ENCODE measurements around the gene R3HDM2. TPM values are rescaled to one million over a fixed set of nuclear protein-coding genes. Genes with fewer than 3 reads are reported as not detected.

The R3HDM2 gene
- total RNA-seq, 3 donors from 2014 or later, result 31.6 to 43.0 (median 35.7) TPM

DNA sequence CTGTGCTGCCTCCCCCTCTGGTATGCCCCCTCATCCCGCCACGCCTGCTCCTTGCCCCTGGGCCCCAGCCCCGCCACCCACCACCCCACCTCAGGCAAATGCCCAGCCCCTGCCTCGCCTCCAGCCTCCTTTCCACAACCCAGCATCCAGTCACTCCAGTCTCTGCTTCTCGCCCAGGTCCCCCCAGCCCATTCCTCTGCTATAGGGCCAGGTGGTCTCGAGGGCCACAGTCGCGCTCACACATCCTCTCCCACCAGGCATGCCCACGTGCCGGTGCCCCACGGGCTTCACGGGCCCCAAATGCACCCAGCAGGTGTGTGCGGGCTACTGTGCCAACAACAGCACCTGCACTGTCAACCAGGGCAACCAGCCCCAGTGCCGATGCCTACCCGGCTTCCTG is 220.4 kb downstream of the R3HDM2 start:
- Histone ChIP-seq H3K9me3 (no peaks in the 10 kb centered on the region), H3K36me3 (no peaks in the 10 kb centered on the region), H3K27me3 (peaks cover 0 to 7% of the 10 kb centered on the region in 2 donors), H3K4me1 (no peaks in the 10 kb centered on the region), H3K4me3 (no peak overlapping the region), H3K27ac (no peak overlapping the region)
- intact Hi-C loops (cut with DNase I; ENCODE audit: low total_unique reads), result no loop called here
- TF ChIP-seq POLR2A (IDR thresholded peaks at IDR 0.05) (no peak), POLR2AphosphoS5 (IDR thresholded peaks at IDR 0.05) (no peak)
- TF ChIP-seq, protein P1, sequence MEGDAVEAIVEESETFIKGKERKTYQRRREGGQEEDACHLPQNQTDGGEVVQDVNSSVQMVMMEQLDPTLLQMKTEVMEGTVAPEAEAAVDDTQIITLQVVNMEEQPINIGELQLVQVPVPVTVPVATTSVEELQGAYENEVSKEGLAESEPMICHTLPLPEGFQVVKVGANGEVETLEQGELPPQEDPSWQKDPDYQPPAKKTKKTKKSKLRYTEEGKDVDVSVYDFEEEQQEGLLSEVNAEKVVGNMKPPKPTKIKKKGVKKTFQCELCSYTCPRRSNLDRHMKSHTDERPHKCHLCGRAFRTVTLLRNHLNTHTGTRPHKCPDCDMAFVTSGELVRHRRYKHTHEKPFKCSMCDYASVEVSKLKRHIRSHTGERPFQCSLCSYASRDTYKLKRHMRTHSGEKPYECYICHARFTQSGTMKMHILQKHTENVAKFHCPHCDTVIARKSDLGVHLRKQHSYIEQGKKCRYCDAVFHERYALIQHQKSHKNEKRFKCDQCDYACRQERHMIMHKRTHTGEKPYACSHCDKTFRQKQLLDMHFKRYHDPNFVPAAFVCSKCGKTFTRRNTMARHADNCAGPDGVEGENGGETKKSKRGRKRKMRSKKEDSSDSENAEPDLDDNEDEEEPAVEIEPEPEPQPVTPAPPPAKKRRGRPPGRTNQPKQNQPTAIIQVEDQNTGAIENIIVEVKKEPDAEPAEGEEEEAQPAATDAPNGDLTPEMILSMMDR (IDR thresholded peaks at IDR 0.05), result no peak
- DNase-seq (ENCODE audit: low spot score in 2 of 2), result no peak

DNA sequence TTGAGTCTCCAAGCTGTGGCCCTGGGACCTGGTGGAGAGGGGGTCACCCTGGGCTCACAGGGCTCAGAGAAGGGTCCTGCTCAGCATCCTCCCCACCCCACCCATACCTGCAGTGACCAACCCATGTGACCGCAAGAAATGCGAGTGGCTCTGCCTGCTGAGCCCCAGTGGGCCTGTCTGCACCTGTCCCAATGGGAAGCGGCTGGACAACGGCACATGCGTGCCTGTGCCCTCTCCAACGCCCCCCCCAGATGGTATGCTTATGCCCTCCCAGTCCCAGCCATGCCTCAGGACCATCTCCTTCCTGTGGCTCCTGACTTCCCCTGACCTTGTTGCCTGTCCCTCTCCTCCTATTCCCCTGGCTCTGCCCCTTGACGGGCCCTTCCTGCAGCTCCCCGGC is 220.9 kb downstream of the R3HDM2 start:
- H3K27me3 ChIP-seq, result peaks cover 0 to 2% of the 10 kb centered on the region in 2 donors
- no peaks in the 10 kb centered on the region for H3K9me3 ChIP-seq
- DNase-seq (ENCODE audit: low spot score in 2 of 2), result no peak
- no peaks in the 10 kb centered on the region for H3K4me1 ChIP-seq
- no peak overlapping the region for H3K4me3 ChIP-seq
- H3K36me3 ChIP-seq, result no peaks in the 10 kb centered on the region
- intact Hi-C loops (cut with DNase I; ENCODE audit: low total_unique reads), result no loop called here
- no peak overlapping the region for H3K27ac ChIP-seq
- TF ChIP-seq POLR2A (IDR thresholded peaks at IDR 0.05) (no peak), POLR2AphosphoS5 (IDR thresholded peaks at IDR 0.05) (no peak)
- TF ChIP-seq, protein P1 (IDR thresholded peaks at IDR 0.05), result no peak

DNA sequence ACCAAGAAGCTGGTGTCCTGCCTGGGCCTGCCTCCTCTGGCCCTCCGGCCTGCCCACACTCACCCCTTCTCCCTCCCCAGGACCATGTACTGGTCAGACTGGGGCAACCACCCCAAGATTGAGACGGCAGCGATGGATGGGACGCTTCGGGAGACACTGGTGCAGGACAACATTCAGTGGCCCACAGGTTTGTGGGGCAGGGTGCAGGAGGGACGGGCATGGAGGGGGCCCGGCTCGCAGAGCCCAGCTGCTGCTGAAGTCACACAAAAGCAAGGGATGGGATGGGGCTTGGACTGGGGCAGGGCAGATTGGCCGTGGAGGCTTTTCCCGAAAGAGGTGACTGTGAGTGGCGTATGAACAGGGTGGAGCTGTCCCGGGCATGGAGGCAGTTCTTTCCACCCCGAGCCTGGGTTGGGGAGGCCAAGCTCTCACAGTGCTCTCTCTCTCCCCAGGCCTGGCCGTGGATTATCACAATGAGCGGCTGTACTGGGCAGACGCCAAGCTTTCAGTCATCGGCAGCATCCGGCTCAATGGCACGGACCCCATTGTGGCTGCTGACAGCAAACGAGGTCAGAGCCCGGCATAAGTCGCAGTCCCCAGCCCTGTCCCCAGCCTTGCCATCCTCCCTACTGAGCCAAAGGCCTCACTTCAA is 222.1 kb downstream of the R3HDM2 start:
- TF ChIP-seq POLR2AphosphoS5 (IDR thresholded peaks at IDR 0.05), result no peak
- no peak for TF ChIP-seq POLR2A (IDR thresholded peaks at IDR 0.05)
- TF ChIP-seq, protein P1 (IDR thresholded peaks at IDR 0.05), result no peak
- H3K4me1 ChIP-seq, result no peaks in the 10 kb centered on the region
- DNase-seq (ENCODE audit: low spot score in 2 of 2), result no peak
- intact Hi-C loops (cut with DNase I; ENCODE audit: low total_unique reads), result no loop called here
- no peak overlapping the region for H3K4me3 ChIP-seq
- H3K9me3 ChIP-seq, result no peaks in the 10 kb centered on the region
- H3K27ac ChIP-seq, result peak overlapping the region in 1 of 2 donors; percentile 12
- no peaks in the 10 kb centered on the region for H3K27me3 ChIP-seq
- H3K36me3 ChIP-seq, result no peaks in the 10 kb centered on the region

DNA sequence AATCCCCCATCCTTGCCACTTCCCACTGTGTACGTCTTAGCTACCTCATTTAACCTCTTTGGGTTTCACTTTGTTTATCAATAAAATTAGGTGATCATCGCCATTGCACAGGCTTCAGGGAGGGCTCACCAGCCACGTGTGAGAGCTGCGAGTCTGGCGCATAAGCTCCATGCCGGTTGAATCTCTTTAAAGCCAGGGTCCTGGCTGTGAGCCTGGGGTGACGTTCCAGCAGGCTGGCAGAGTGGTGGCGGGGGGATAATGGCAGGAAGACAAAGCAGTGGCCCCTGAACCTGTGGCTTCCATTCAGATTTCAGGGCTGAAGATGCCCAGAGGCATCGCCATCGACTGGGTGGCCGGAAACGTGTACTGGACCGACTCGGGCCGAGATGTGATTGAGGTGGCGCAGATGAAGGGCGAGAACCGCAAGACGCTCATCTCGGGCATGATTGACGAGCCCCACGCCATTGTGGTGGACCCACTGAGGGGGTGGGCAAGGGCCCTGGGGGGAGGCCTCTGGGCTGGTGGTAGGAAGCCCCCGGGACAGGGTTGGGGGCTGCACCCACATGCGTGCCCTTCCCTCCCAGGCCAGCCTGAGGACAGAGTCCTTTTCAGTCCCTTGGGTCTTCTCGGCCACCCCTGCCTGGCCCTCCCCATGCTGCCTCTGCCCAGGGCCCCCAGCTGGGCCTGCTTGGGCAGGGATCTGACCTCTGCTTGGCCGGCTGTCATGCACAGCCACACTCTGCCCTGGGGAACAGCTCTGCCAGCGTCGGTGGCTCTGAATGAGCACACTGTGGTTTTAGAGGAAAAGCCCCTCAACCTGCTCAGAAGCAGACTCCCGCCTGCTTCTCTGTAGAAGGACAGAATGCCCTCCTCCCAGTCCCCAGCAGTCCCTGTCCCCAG is 222.9 kb downstream of the R3HDM2 start:
- intact Hi-C loops (cut with DNase I; ENCODE audit: low total_unique reads), result no loop called here
- no peak for DNase-seq (ENCODE audit: low spot score in 2 of 2)
- TF ChIP-seq, protein P1 (IDR thresholded peaks at IDR 0.05), result no peak
- TF ChIP-seq POLR2AphosphoS5 (IDR thresholded peaks at IDR 0.05), result no peak
- TF ChIP-seq POLR2A (IDR thresholded peaks at IDR 0.05), result no peak
- H3K4me3 ChIP-seq, result no peak overlapping the region
- no peaks in the 10 kb centered on the region for H3K9me3 ChIP-seq
- H3K27ac ChIP-seq, result peak overlapping the region in 1 of 2 donors; percentile 12
- no peaks in the 10 kb centered on the region for H3K4me1 ChIP-seq
- H3K36me3 ChIP-seq, result peaks cover 4% of the 10 kb centered on the region
- no peaks in the 10 kb centered on the region for H3K27me3 ChIP-seq

DNA sequence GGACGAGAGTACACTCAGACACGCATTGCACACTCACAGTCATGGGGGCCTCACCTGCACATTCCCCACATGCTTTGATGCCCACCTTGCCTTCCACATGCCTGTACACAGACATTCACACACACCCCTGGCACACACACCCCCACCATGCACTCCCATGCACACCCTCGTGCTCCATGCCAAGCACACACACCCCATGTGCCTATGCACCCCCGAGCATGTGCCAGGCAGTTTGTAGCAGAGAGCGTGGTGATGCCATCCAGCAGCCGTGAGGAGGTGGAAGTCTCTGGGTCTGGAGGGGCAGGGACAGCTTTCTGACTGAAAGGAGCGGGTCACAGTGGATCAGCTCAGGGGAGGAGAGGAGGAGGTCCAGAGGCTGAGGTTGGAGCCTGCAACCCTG is 224.9 kb downstream of the R3HDM2 start:
- Histone ChIP-seq H3K4me1 (no peaks in the 10 kb centered on the region), H3K36me3 (peaks cover 4% of the 10 kb centered on the region), H3K4me3 (no peak overlapping the region), H3K27me3 (no peaks in the 10 kb centered on the region), H3K27ac (no peak overlapping the region), H3K9me3 (no peaks in the 10 kb centered on the region)
- TF ChIP-seq POLR2AphosphoS5 (IDR thresholded peaks at IDR 0.05) (no peak), POLR2A (IDR thresholded peaks at IDR 0.05) (no peak)
- TF ChIP-seq, protein P1 (IDR thresholded peaks at IDR 0.05), result no peak
- no peak for DNase-seq (ENCODE audit: low spot score in 2 of 2)
- intact Hi-C loops (cut with DNase I; ENCODE audit: low total_unique reads), result no loop called here

All from breast epithelium (tissue), 4 donors.